ENCODE measurements around the gene DIP2A.
"Not testable (repeated sequence)": the region's sequence is repeated elsewhere in the genome, so short reads cannot be mapped to it uniquely, and the experiment has no call there.

Gene DIP2A

GRCh38 chr21:46426313-46427046, 32.2 kb upstream of the DIP2A start:
- no peak for DNase-seq

DNA sequence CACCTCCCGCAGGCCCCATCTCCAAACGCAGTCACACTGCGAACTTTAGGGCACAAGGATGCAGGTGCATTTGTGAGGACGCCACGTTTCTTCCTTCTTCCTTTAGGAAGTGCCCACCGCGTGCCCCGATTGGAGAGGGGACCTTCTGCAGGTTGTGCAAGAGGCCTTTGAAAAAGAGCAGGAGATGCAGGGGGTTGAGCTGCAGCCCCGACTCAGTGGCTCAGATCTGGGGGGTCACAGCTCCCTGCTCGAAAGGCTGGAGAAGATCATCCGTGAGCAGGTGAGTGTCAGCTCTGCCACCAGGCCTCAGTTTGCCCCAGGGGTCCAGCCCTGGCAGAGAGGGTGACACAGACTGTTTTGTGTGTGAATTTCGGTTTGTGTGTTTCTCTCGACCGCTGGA, 31.2 kb upstream of the DIP2A start:
- no peak for DNase-seq

- no peak for DNase-seq
Observed at GRCh38 chr21:46428286-46428685, 30.4 kb upstream of the DIP2A start.

DNA sequence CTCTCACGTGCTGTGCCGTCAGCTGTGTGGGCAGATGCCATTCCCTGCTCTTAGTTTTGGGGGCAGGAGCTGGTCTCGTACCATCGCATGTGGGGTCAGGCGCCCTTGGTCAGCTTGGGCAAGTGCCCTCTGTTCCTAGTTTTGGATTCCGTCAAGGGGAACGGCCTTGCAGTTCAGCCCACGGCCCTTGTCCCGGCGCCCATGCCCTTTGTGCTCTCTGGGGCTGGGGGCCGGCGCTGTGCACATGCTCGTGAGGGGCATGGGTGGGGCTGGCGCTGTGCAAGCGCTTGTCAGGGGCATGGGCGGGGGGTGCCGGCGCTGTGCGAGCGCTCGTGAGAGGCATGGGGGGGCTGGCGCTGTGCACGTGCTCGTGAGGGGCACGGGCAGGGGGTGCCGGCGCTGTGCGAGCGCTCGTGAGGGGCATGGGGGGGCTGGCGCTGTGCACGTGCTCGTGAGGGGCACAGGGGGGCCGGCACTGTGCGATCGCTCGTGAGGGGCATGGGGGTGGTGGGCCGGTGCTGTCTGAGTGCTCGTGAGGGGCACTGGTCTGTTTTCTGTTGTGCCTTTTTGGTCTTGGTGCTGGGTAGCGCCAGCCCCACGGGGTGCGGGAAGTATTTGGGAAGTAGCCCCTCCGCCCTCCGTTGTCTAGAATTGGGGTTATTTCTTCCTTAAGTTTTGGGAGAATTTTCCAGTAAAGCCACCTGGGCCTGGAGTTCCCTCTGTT, 29.5 kb upstream of the DIP2A start:
- DNase-seq: no peak

DNA sequence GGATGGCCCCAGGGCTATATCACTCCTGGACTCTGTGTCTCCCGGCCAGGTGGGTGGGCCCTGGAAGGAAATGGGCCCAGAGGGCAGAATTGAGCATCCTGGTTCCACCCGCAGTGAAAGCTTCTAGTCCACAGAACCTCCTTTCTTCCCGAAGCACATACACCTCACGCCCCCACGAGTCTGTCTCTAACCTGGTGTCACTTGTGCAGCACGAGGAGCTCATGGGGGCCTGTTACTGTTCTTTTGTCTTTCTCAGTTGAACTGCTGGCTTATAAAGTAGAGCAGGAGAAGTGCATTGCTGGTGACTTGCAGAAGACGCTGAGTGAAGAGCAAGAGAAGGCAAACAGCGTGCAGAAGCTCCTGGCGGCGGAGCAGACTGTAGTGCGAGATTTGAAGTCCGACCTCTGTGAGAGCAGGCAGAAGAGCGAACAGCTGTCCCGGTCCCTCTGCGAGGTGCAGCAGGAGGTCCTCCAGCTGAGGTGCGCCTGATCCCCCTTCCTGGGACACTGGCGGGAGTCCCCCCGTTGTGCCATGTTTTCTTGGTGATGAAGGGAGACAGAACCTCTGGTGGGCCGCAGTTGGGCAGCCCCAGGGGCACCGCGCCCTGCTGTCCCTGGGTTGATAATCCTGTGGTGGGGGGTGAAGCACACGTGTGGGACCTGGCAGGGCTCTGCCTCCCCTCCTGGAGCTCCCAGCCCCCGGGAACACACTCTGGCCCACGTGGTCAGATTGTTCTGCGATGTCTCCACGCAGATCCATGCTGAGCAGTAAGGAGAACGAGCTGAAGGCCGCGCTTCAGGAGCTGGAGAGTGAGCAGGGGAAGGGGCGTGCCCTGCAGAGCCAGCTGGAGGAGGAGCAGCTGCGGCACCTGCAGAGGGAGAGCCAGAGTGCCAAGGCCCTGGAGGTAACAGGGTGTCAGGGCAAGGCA, 28.7 kb upstream of the DIP2A start:
- no peak for DNase-seq

DNA sequence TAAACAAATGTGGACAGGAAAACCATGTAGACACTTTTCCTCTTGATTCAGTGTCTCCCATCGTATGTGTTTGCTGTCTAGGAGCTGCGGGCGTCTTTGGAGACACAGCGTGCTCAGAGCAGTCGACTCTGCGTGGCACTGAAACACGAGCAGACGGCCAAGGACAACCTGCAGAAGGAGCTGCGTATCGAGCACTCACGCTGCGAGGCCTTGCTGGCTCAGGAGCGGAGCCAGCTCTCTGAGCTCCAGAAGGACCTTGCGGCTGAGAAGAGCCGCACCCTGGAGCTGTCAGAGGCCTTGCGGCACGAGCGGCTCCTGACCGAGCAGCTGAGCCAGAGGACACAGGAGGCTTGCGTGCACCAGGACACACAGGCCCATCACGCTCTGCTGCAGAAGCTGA, 27.2 kb upstream of the DIP2A start:
- no peak for DNase-seq

- no peak for DNase-seq
Observed at GRCh38 chr21:46431884-46432488, 26.7 kb upstream of the DIP2A start.

GRCh38 chr21:46433116-46433515, 25.6 kb upstream of the DIP2A start:
- DNase-seq: not testable (repeated sequence)

DNA sequence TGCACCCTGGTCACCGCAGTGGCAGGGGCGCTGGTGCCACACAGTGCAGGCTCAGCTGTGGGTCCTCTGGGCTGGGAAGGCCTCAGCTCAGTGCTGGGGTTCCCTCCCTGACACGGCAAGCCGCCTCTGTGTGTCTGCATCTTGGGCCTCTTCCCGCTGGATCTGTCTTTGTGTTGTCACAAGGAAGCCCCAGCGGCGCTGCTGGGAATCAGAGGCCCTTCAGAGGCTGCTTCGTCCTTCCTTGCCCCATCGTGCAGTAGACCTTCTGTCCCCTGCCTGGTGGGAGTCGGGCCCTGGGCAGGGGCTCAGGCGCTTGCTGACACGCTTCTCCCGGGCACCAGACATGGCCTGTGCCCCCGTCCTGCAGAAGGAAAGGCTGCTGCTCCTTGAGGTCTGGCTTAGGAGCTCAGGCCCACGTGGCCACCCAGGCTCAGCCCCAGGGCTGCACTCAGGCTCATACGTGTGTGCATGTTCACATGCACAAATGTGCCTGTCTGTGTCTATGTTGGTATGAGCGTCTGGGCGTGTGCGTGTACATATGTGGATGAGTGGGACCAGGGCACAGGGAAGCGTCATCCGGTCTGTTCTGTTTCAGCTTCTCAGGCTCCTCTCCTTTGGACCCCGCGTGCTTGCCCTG, 24.3 kb upstream of the DIP2A start:
- no peak for DNase-seq

DNA sequence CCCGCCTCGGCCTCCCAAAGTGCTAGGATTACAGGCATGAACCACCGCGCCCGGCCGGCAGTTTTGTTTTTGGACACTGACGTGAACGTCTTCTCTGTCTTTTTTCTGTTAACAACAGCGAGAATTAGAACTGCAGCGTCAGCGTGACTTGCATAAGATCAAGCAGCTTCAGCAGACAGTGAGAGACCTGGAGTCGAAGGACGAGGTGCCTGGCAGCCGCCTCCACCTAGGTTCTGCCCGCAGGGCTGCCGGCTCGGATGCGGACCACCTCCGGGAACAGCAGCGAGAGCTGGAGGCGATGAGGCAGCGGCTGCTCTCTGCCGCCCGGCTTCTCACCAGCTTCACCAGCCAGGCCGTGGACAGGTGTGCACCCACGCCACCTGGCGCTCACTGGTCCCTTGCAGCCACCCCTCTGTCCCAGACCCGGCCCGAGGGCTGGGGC, 22.9 kb upstream of the DIP2A start:
- no peak for DNase-seq

GRCh38 chr21:46436621-46437020, 22.1 kb upstream of the DIP2A start:
- no peak for DNase-seq

DNA sequence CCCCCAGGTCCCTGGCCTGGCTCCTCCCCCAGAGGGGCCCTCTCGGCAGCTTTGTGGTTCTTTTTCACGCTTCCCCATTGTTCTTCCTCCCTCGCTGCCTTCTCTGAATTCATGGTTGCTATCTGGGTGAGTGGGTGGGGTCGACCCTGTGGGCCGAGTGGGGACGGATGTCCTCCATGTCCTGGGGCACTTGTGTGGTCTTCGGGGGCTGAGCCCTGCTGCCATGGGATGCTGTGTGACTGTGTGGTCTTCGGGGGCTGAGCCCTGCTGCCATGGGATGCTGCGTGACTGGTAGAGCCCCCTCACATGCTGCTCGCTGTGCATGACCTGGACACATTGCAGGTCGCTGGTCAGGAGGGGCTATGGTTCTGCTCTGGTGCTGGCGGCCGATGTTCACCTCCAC, 21.6 kb upstream of the DIP2A start:
- no peak for DNase-seq

DNA sequence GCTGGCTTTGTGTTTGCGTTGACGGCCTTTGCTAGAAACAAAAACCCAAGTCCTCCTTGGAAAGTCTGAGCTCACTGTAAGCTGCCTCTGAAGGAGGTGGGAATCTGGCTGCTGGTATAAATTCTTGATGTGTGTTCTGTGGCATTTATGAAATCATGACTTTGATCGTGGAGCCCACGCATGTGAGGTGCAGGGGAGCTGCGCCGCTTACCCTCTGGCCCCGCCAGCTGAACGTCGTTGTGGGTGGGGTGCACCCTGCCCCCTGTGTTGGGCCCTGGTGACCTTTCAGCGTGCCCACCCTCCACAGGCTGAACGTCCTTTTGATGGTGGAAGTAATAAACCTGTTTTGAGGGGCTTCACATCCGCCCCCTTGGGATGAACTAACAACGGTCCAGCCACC, 21.2 kb upstream of the DIP2A start:
- DNase-seq: no peak

- DNase-seq: no peak
Observed at GRCh38 chr21:46438241-46438640, 20.4 kb upstream of the DIP2A start.

GRCh38 chr21:46439906-46440305, 18.8 kb upstream of the DIP2A start:
- no peak for DNase-seq

DNA sequence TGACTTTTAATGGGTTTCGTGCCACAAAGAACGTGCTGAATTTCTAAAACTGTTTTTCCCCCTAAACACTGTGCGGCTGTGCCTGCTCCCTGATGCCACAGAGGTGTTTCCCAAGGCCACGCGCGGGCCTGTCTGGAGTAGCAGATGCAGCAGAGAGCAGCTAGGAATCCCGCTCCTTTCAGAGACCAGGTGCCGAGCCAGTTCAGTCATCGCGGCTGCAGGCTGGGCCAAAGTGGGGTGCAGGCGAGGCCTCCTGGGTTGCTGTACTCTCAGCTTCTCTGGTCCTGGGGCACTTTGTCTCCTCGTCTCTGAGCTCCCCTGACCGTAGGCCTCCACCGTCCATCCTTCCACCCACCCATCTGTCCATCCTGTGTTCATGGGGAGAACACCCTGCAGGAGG, 17.4 kb upstream of the DIP2A start:
- DNase-seq: no peak

- DNase-seq: no peak
Observed at GRCh38 chr21:46441961-46442498, 16.7 kb upstream of the DIP2A start.

- DNase-seq: no peak
Observed at GRCh38 chr21:46442938-46443337, 15.8 kb upstream of the DIP2A start.

- no peak for DNase-seq
Observed at GRCh38 chr21:46443910-46444309, 14.8 kb upstream of the DIP2A start.

DNA sequence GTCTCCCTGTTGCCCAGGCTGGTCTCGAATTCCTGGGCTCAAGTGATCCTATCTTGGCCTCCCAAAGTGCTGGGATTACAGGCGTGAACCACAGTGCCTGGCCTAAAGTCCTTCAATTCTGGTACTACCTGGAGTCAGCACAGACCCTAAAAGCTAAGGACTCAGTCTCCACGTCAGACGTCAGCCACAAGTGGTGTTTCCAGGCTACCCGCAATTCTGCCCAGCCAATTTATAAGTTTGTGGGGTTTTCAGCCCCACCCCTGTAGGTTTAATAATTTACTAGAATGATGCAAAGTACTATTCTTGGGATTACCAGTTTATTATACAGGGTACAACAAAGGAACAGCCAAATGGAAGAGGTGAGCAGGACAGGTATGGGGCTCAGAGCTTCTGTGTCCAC, 10.6 kb upstream of the DIP2A start:
- DNase-seq: no peak

DNA sequence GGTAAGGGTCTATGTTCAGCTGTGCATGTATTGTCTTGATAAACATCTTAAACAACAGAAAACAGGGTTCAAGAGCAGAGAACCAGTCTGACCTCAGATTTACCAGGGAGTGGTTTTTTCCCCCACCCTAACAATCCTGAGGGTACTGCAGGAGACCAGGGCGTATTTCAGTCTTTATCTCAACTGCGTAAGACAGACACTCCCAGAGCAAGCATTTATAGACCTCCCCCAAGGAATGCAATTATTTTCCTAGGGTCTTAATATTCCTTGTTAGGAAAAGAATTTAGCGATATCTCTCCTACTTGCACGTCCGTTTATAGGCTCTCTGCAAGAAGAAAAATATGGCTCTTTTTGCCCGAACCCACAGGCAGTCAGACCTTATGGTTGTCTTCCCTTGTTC, 9.8 kb upstream of the DIP2A start:
- DNase-seq: not testable (repeated sequence)

GRCh38 chr21:46452710-46453109, 6.0 kb upstream of the DIP2A start:
- DNase-seq: no peak

All from cerebellar nuclear complex (tissue), 1 donor.